IMR-90 (cell line): ENCODE measurements around the gene EHMT1. TPM values are rescaled to one million over a fixed set of nuclear protein-coding genes. Genes with fewer than 3 reads are reported as not detected.
A peak's percentile ranks its signal among the peaks of the same experiment; 100 is the strongest.

Source experiments
- ATAC-seq: fragments of 200-7000 bp; cut with Tn5 transposase; 2 replicates; pipeline ENCODE4 v1.9.1; 2020; ENCODE audit warnings: low read depth, mild to moderate bottlenecking, moderate library complexity
- BruUV-seq: library from RNA; stranded (reverse); fragments of 400-500 nt; replicated peaks from 2 replicates; lab custom pipeline; 2021; lab: Mats Ljungman, UMichigan
- CTCF ChIA-PET: fragments of 300-600 bp; formaldehyde crosslinking; extraction: SDS; loops from one replicate; lab custom pipeline; 2021; ENCODE audit warnings: antibody characterized with exemption; lab: Yijun Ruan, JAX
- POLR2A ChIA-PET: fragments of 300-600 bp; sonication (Branson Sonifier 250); formaldehyde crosslinking; loops from one replicate; lab custom pipeline; 2022; ENCODE audit warnings: antibody characterized with exemption; ENCODE audit not compliant: unreplicated experiment; lab: Charles Lee
- DNase-seq: peaks from one replicate; pipeline ENCODE4 v3.0.0; 2013
- H2AFZ ChIP-seq: replicated peaks from 2 replicates; pipeline ENCODE3; 2013; ENCODE audit warnings: low read length, mild to moderate bottlenecking; ENCODE audit not compliant: poor library complexity
- H2AK5ac ChIP-seq: 2 replicates; pipeline ENCODE4 v1.6.1; 2013; ENCODE audit warnings: low read depth, low read length, inconsistent platforms
- H2AK9ac ChIP-seq: replicated peaks from 2 replicates; pipeline ENCODE3; 2013; ENCODE audit warnings: mild to moderate bottlenecking, low read depth, low read length, moderate library complexity; ENCODE audit not compliant: poor library complexity
- H2BK120ac ChIP-seq: 2 replicates; pipeline ENCODE4 v1.6.1; 2013; ENCODE audit warnings: low read depth, low read length, inconsistent platforms
- H2BK15ac ChIP-seq: 3 replicates; pipeline ENCODE4 v1.6.1; 2013; ENCODE audit warnings: low read depth, low read length, inconsistent platforms
- H2BK20ac ChIP-seq: 2 replicates; pipeline ENCODE4 v1.6.1; 2013; ENCODE audit warnings: low read depth, mild to moderate bottlenecking, inconsistent platforms, low read length, moderate library complexity
- H2BK5ac ChIP-seq: 2 replicates; pipeline ENCODE4 v1.6.1; 2013; ENCODE audit warnings: mild to moderate bottlenecking, low read depth, low read length, inconsistent platforms; ENCODE audit not compliant: poor library complexity, severe bottlenecking
- H3K14ac ChIP-seq: replicated peaks from 2 replicates; pipeline ENCODE4 v1.6.1; 2013; ENCODE audit warnings: low read depth, low read length, inconsistent platforms
- H3K18ac ChIP-seq: 2 replicates; pipeline ENCODE4 v1.6.1; 2013; ENCODE audit warnings: low read depth, low read length, control low read depth
- H3K23ac ChIP-seq: 2 replicates; pipeline ENCODE4 v1.6.1; 2013; ENCODE audit warnings: low read depth, low read length, inconsistent platforms
- H3K27ac ChIP-seq: 2 replicates; pipeline ENCODE4 v1.5.1; 2013; ENCODE audit warnings: mild to moderate bottlenecking, control low read depth, low read length; ENCODE audit not compliant: insufficient read depth
- H3K27me3 ChIP-seq: 2 replicates; pipeline ENCODE4 v1.6.1; 2013; ENCODE audit warnings: low read length; ENCODE audit not compliant: control insufficient read depth, insufficient read depth
- H3K36me3 ChIP-seq: 2 replicates; pipeline ENCODE4 v1.6.1; 2013; ENCODE audit warnings: low read length, mixed read lengths; ENCODE audit not compliant: control insufficient read depth, insufficient read depth
- H3K4ac ChIP-seq: 2 replicates; pipeline ENCODE4 v1.6.1; 2013; ENCODE audit warnings: low read depth, low read length, inconsistent platforms
- H3K4me1 ChIP-seq: 2 replicates; pipeline ENCODE4 v1.6.1; 2013; ENCODE audit warnings: low read length, mixed read lengths; ENCODE audit not compliant: control insufficient read depth, insufficient read depth
- H3K4me2 ChIP-seq: 2 replicates; pipeline ENCODE4 v1.6.1; 2013; ENCODE audit warnings: low read depth, mild to moderate bottlenecking, control low read depth, low read length, moderate library complexity
- H3K4me3 ChIP-seq: 2 replicates; pipeline ENCODE4 v1.5.1; 2013; ENCODE audit warnings: low read depth, mild to moderate bottlenecking, control low read depth, low read length, moderate library complexity; ENCODE audit not compliant: insufficient read depth
- H3K56ac ChIP-seq: 2 replicates; pipeline ENCODE4 v1.6.1; 2013; ENCODE audit warnings: low read length, inconsistent platforms; ENCODE audit not compliant: insufficient read depth; ENCODE audit errors: extremely low read depth
- H3K79me1 ChIP-seq, 2 experiments: 2 replicates each; pipeline ENCODE4 v1.6.1; 2013; ENCODE audit warnings: low read length in 2 of 2, inconsistent platforms in 1 of 2, low read depth in 1 of 2
- H3K9ac ChIP-seq: 2 replicates; pipeline ENCODE4 v1.6.1; 2013; ENCODE audit warnings: low read depth, low read length, control low read depth
- H3K9me1 ChIP-seq: 2 replicates; pipeline ENCODE4 v1.6.1; 2013; ENCODE audit warnings: low read length, inconsistent platforms; ENCODE audit not compliant: insufficient read depth
- H3K9me3 ChIP-seq: 2 replicates; pipeline ENCODE4 v1.6.1; 2013; ENCODE audit warnings: low read length; ENCODE audit not compliant: control insufficient read depth, insufficient read depth
- H4K20me1 ChIP-seq: 2 replicates; pipeline ENCODE4 v1.6.1; 2013; ENCODE audit warnings: low read length, inconsistent platforms; ENCODE audit not compliant: insufficient read depth
- H4K5ac ChIP-seq: 2 replicates; pipeline ENCODE4 v1.6.1; 2013; ENCODE audit warnings: mild to moderate bottlenecking, low read depth, low read length, control low read depth
- H4K8ac ChIP-seq, 2 experiments: 2 replicates each; pipeline ENCODE4 v1.6.1; 2013; ENCODE audit warnings: low read depth in 2 of 2, low read length in 2 of 2, control low read depth in 1 of 2, inconsistent platforms in 1 of 2
- H4K91ac ChIP-seq: 2 replicates; pipeline ENCODE4 v1.6.1; 2013; ENCODE audit warnings: low read depth, low read length, inconsistent platforms; ENCODE audit not compliant: insufficient read depth
- CEBPB ChIP-seq: IDR thresholded peaks from 2 replicates; pipeline ENCODE4 v1.6.1; 2012; ENCODE audit warnings: low read depth, low read length, improper control_type of control experiment
- FOS ChIP-seq: fragments of 150-350 bp; IDR thresholded peaks from 2 replicates; pipeline ENCODE4 v1.6.1; 2016; ENCODE audit warnings: low read depth, low read length
- WGBS, 2 experiments: methylation state at CpG; one replicate each; pipeline versions ENCODE4 v1.1.5 to v1.1.7; 2013; ENCODE audit warnings: missing lambda C conversion rate in 2 of 2; ENCODE audit not compliant: insufficient read length in 1 of 2; ENCODE audit errors: extremely low coverage in 2 of 2; 5-methylcytosine and 5-hydroxymethylcytosine counted together
- dilution Hi-C: fragments of 300-500 bp; cut with HindIII; formaldehyde crosslinking; loops from one replicate; pipeline ENCODE4 v1.14.3; 2018; ENCODE audit warnings: low sequenced_read_pairs; ENCODE audit not compliant: unreplicated experiment
- in situ Hi-C: fragments of 300-500 bp; cut with MboI; formaldehyde crosslinking; loops from 3 replicates; pipeline ENCODE4 v1.14.3; 2019; ENCODE audit warnings: low sequenced_read_pairs, inconsistent platforms, mixed read lengths
- intact Hi-C: fragments of 100-400 bp; cut with micrococcal nuclease; formaldehyde crosslinking; loops from 2 replicates; pipeline ENCODE4 v1.10.0; 2022
- polyA plus RNA-seq, 3 experiments: library from polyadenylated mRNA; depleted of rRNA; stranded (reverse); fragments of >200 nt; gene quantifications; 2 replicates each; pipeline ENCODE4 v1.2.3, GENCODE V29; 2012; ENCODE audit warnings: low replicate concordance in 1 of 3
- total RNA-seq: library from RNA; depleted of rRNA; stranded (reverse); fragments of >200 nt; gene quantifications from 2 replicates; pipeline ENCODE4 v1.2.3, GENCODE V29; 2012
- TF ChIP-seq, protein P1 (sequence below): fragments of 150-350 bp; IDR thresholded peaks from 2 replicates; pipeline ENCODE4 v1.6.1; 2016; ENCODE audit warnings: low read depth, mild to moderate bottlenecking, low read length, moderate library complexity, borderline replicate concordance
- TF ChIP-seq, protein P2 (sequence below): conservative IDR thresholded peaks from 2 replicates; pipeline ENCODE4 v1.5.1; 2012; ENCODE audit warnings: mild to moderate bottlenecking, low read depth, low read length, improper control_type of control experiment

EHMT1 gene
- total and polyA plus RNA-seq, 2 of the 4 experiments (the other 2 are of a cell fraction): 32.8 to 35.1 TPM

DNA sequence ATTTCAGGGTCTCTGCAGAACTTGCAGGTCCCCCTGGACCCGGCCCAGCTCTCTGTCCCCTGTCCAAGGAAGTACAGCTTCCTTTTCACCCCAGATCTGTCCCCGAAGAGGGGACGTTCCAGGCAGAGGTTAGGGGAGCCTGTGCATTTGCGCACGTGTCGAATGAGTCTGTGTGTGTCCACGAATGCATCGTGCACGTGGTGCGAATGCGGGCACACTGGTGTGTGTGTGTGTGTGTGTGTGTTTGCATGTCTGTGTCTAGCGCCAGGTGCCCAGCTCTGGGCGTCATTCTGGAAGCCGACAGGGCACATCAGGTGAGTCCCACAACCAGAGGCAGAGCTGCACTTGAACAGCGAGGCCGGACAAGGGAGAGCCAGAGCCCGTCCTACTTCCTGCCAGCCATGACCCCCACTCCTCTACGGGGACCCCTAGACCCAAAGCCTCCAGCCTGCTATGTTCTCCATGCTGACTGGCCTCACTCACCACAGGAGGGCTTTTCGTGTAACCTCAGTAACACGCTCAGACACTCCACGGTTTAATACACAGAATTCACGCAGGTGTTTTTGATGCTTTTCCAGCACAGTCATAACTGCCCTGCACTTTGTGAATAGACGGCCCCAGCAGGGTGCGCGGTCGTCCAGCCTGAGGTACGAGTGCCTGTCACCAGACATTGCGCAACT lies 217.5 kb downstream of the EHMT1 start:
- ATAC-seq: no peak
- H2BK20ac ChIP-seq: no peak overlapping the region
- no peak overlapping the region for H3K4me2 ChIP-seq
- H2AK5ac ChIP-seq: no peak overlapping the region
- ChIA-PET CTCF (no interaction called here), POLR2A (no interaction called here)
- intact Hi-C loops: no loop called here
- no peak overlapping the region for H2BK5ac ChIP-seq
- DNase-seq: no peak
- H3K9me1 ChIP-seq: no peaks in the 10 kb centered on the region
- no TSS peak for BruUV-seq
- in situ Hi-C loops: no loop called here
- no peak overlapping the region for H4K5ac ChIP-seq
- no peak overlapping the region for H3K27ac ChIP-seq
- H2AK9ac ChIP-seq: no peak overlapping the region
- H3K14ac ChIP-seq: no peak overlapping the region
- peak overlapping the region; percentile 17 for H2AFZ ChIP-seq
- 90% methylated on average over 19 of the region's 28 CpGs; no CpG with 5 or more reads in 1 of the 2 experiments for WGBS, 2 experiments
- H3K9me3 ChIP-seq: peaks cover 4% of the 10 kb centered on the region; the same call in 1 of the 2 replicates
- no peak overlapping the region for H3K4me3 ChIP-seq
- H3K56ac ChIP-seq: no peak overlapping the region
- dilution Hi-C loops: no loop called here
- H3K27me3 ChIP-seq: no peaks in the 10 kb centered on the region
- H2BK120ac ChIP-seq: no peak overlapping the region
- no peak overlapping the region for H4K91ac ChIP-seq
- no peak overlapping the region for H3K18ac ChIP-seq
- no peak overlapping the region for H3K23ac ChIP-seq
- no peak overlapping the region for H4K8ac ChIP-seq
- peaks cover 43% of the 10 kb centered on the region for H3K36me3 ChIP-seq
- H3K79me1 ChIP-seq: no peaks in the 10 kb centered on the region; a peak in 1 of 4 replicates
- no peak overlapping the region for H3K4ac ChIP-seq
- TF ChIP-seq CEBPB (peak; percentile 91), FOS (no peak)
- TF ChIP-seq, protein P1, sequence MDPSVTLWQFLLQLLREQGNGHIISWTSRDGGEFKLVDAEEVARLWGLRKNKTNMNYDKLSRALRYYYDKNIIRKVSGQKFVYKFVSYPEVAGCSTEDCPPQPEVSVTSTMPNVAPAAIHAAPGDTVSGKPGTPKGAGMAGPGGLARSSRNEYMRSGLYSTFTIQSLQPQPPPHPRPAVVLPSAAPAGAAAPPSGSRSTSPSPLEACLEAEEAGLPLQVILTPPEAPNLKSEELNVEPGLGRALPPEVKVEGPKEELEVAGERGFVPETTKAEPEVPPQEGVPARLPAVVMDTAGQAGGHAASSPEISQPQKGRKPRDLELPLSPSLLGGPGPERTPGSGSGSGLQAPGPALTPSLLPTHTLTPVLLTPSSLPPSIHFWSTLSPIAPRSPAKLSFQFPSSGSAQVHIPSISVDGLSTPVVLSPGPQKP: no peak
- TF ChIP-seq, protein P2, sequence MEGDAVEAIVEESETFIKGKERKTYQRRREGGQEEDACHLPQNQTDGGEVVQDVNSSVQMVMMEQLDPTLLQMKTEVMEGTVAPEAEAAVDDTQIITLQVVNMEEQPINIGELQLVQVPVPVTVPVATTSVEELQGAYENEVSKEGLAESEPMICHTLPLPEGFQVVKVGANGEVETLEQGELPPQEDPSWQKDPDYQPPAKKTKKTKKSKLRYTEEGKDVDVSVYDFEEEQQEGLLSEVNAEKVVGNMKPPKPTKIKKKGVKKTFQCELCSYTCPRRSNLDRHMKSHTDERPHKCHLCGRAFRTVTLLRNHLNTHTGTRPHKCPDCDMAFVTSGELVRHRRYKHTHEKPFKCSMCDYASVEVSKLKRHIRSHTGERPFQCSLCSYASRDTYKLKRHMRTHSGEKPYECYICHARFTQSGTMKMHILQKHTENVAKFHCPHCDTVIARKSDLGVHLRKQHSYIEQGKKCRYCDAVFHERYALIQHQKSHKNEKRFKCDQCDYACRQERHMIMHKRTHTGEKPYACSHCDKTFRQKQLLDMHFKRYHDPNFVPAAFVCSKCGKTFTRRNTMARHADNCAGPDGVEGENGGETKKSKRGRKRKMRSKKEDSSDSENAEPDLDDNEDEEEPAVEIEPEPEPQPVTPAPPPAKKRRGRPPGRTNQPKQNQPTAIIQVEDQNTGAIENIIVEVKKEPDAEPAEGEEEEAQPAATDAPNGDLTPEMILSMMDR: no peak
- no peak overlapping the region for H2BK15ac ChIP-seq
- H4K20me1 ChIP-seq: no peaks in the 10 kb centered on the region
- no peak overlapping the region for H3K9ac ChIP-seq
- H3K4me1 ChIP-seq: no peaks in the 10 kb centered on the region
